ENCODE results near the gene AFAP1. TPM values are rescaled to one million over a fixed set of nuclear protein-coding genes. Genes with fewer than 3 reads are reported as not detected.

The AFAP1 gene
- total RNA-seq, 1 donor from 2014 or later, result 27.8 TPM

GRCh38 chr4:7898385-7898784 lies 41.3 kb downstream of the AFAP1 start:
- H3K27ac Mint-ChIP-seq (ENCODE audit: unreplicated experiment), result no peak overlapping the region
- H3K27me3 Mint-ChIP-seq (ENCODE audit: unreplicated experiment), result peaks cover 4% of the 10 kb centered on the region
- H3K4me3 Mint-ChIP-seq (ENCODE audit: unreplicated experiment), result no peak overlapping the region
- H3K9me3 Mint-ChIP-seq (ENCODE audit: unreplicated experiment), result no peaks in the 10 kb centered on the region
- peaks cover 10% of the 10 kb centered on the region for H3K4me1 Mint-ChIP-seq (ENCODE audit: unreplicated experiment)
- peaks cover 4% of the 10 kb centered on the region for H3K36me3 Mint-ChIP-seq (ENCODE audit: low read depth, unreplicated experiment)
- no peak for DNase-seq (ENCODE audit: low spot score)
- no peak for TF ChIP-seq CTCF (IDR thresholded peaks at IDR 0.05; ENCODE audit: unreplicated experiment)

GRCh38 chr4:7897811-7898210 lies 41.9 kb downstream of the AFAP1 start:
- Mint-ChIP-seq H3K27ac (ENCODE audit: unreplicated experiment) (no peak overlapping the region), H3K36me3 (ENCODE audit: low read depth, unreplicated experiment) (peaks cover 4% of the 10 kb centered on the region), H3K27me3 (ENCODE audit: unreplicated experiment) (peaks cover 4% of the 10 kb centered on the region), H3K4me3 (ENCODE audit: unreplicated experiment) (no peak overlapping the region), H3K4me1 (ENCODE audit: unreplicated experiment) (peaks cover 8% of the 10 kb centered on the region), H3K9me3 (ENCODE audit: unreplicated experiment) (no peaks in the 10 kb centered on the region)
- no peak for DNase-seq (ENCODE audit: low spot score)
- no peak for TF ChIP-seq CTCF (IDR thresholded peaks at IDR 0.05; ENCODE audit: unreplicated experiment)

- peaks cover 7% of the 10 kb centered on the region for H3K4me1 Mint-ChIP-seq (ENCODE audit: unreplicated experiment)
- H3K36me3 Mint-ChIP-seq (ENCODE audit: low read depth, unreplicated experiment), result peaks cover 7% of the 10 kb centered on the region
These were observed 44.9 kb downstream of the AFAP1 start for GRCh38 chr4:7894677-7895181.

GRCh38 chr4:7894098-7894676 lies 45.5 kb downstream of the AFAP1 start:
- H3K9me3 Mint-ChIP-seq (ENCODE audit: unreplicated experiment), result no peaks in the 10 kb centered on the region
- peaks cover 7% of the 10 kb centered on the region for H3K36me3 Mint-ChIP-seq (ENCODE audit: low read depth, unreplicated experiment)
- peaks cover 4% of the 10 kb centered on the region for H3K27me3 Mint-ChIP-seq (ENCODE audit: unreplicated experiment)
- no peak overlapping the region for H3K4me3 Mint-ChIP-seq (ENCODE audit: unreplicated experiment)
- no peak for DNase-seq (ENCODE audit: low spot score)
- no peak for TF ChIP-seq CTCF (IDR thresholded peaks at IDR 0.05; ENCODE audit: unreplicated experiment)
- H3K27ac Mint-ChIP-seq (ENCODE audit: unreplicated experiment), result no peak overlapping the region
- H3K4me1 Mint-ChIP-seq (ENCODE audit: unreplicated experiment), result peaks cover 7% of the 10 kb centered on the region

More at GRCh38 chr4:7894677-7895181, 44.9 kb downstream of the AFAP1 start:
- no peak for TF ChIP-seq CTCF (IDR thresholded peaks at IDR 0.05; ENCODE audit: unreplicated experiment)
- peaks cover 4% of the 10 kb centered on the region for H3K27me3 Mint-ChIP-seq (ENCODE audit: unreplicated experiment)
- H3K27ac Mint-ChIP-seq (ENCODE audit: unreplicated experiment), result no peak overlapping the region
- no peaks in the 10 kb centered on the region for H3K9me3 Mint-ChIP-seq (ENCODE audit: unreplicated experiment)
- H3K4me3 Mint-ChIP-seq (ENCODE audit: unreplicated experiment), result no peak overlapping the region
- DNase-seq (ENCODE audit: low spot score), result no peak

- no peak for DNase-seq (ENCODE audit: low spot score)
- H3K4me3 Mint-ChIP-seq (ENCODE audit: unreplicated experiment), result no peak overlapping the region
- H3K27me3 Mint-ChIP-seq (ENCODE audit: unreplicated experiment), result peaks cover 4% of the 10 kb centered on the region
- H3K27ac Mint-ChIP-seq (ENCODE audit: unreplicated experiment), result no peak overlapping the region
- no peaks in the 10 kb centered on the region for H3K9me3 Mint-ChIP-seq (ENCODE audit: unreplicated experiment)
- peaks cover 7% of the 10 kb centered on the region for H3K4me1 Mint-ChIP-seq (ENCODE audit: unreplicated experiment)
- TF ChIP-seq CTCF (IDR thresholded peaks at IDR 0.05; ENCODE audit: unreplicated experiment), result no peak
- peaks cover 7% of the 10 kb centered on the region for H3K36me3 Mint-ChIP-seq (ENCODE audit: low read depth, unreplicated experiment)
These were observed 46.1 kb downstream of the AFAP1 start for GRCh38 chr4:7893539-7893938.

Measured in endothelial cell (in vitro differentiated cells).